ENCODE data around the gene MYL11. TPM values are rescaled to one million over a fixed set of nuclear protein-coding genes. Genes with fewer than 3 reads are reported as not detected.

The MYL11 gene
- polyA plus RNA-seq, 2 of the 4 experiments (the other 2 are of a cell fraction), result 0.46 TPM; not detected in 1

DNA sequence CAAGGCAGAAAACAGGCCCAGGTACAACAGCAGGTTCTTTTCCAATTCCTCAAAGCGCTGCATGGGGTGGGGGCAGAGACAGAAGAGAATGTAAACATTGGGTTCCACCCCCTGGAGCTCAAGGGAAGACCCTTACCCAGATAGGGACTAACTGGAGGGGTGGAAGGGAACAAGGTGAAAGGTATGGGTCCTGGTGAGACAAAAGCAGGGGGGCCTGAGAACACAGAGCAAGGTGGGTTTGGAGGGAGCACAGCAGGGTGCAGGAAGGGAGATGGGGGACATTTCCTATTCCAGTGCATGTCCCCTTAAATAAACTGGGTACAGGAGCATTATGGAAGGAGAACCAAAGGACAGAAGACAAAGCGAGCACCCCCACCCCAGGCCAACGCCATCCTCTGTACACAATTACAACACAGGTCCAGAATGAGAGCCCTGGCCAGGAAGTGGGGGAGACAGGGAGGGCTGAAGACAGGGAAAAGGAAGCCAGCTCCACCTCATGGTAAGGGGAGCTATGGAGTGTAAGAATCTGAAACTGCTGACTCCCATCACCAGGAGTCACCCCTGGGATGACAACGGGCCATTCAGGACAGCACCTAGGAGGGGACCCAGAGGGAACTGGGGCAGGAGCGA is 17.4 kb upstream of the MYL11 start:
- Histone ChIP-seq H3K27ac (peak overlapping the region in 1 of 2 experiments; percentile 96; a peak in 3 of 6 replicates), H3K4me1 (peaks cover 40% of the 10 kb centered on the region), H3K9me3 (no peaks in the 10 kb centered on the region), H3K4me2 (peak overlapping the region; percentile 72), H3K4me3 (no peak overlapping the region)
- ChIA-PET POLR2A (interaction anchor here (0.6 to 2.3 kb wide), 2 partner anchors 14 to 292 kb away, joined by 3 to 8 read pairs; partner anchors contain the start of gene ALDOA), CTCF (interaction anchor here (1.2 to 2.7 kb wide), 5 partner anchors 10 to 52 kb away, joined by 4 to 10 read pairs (median 6); no protein-coding TSS in a partner anchor)
- DNase-seq (ENCODE audit: low read depth in 1 of 2, low spot score in 1 of 2) (no peak), FAIRE-seq (no peak), ATAC-seq (no peak)
- TF ChIP-seq ZSCAN20 (CRISPR knock-in tag; IDR thresholded peaks at IDR 0.05), result no peak
- no peak for TF ChIP-seq KDM5A (IDR thresholded peaks at IDR 0.05)
- TF ChIP-seq TP53 (CRISPR knock-in tag; IDR thresholded peaks at IDR 0.05), result no peak
- no peak for TF ChIP-seq HOXA7 (CRISPR knock-in tag; IDR thresholded peaks at IDR 0.05)
- TF ChIP-seq, protein P1, sequence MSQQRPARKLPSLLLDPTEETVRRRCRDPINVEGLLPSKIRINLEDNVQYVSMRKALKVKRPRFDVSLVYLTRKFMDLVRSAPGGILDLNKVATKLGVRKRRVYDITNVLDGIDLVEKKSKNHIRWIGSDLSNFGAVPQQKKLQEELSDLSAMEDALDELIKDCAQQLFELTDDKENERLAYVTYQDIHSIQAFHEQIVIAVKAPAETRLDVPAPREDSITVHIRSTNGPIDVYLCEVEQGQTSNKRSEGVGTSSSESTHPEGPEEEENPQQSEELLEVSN (IDR thresholded peaks at IDR 0.05; ENCODE audit: borderline replicate concordance, low read depth), result no peak
- TF ChIP-seq, protein P2, sequence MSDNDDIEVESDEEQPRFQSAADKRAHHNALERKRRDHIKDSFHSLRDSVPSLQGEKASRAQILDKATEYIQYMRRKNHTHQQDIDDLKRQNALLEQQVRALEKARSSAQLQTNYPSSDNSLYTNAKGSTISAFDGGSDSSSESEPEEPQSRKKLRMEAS (IDR thresholded peaks at IDR 0.05), result no peak
- 61% methylated on average over 5 of the region's 5 CpGs for WGBS (ENCODE audit: missing lambda C conversion rate)

DNA sequence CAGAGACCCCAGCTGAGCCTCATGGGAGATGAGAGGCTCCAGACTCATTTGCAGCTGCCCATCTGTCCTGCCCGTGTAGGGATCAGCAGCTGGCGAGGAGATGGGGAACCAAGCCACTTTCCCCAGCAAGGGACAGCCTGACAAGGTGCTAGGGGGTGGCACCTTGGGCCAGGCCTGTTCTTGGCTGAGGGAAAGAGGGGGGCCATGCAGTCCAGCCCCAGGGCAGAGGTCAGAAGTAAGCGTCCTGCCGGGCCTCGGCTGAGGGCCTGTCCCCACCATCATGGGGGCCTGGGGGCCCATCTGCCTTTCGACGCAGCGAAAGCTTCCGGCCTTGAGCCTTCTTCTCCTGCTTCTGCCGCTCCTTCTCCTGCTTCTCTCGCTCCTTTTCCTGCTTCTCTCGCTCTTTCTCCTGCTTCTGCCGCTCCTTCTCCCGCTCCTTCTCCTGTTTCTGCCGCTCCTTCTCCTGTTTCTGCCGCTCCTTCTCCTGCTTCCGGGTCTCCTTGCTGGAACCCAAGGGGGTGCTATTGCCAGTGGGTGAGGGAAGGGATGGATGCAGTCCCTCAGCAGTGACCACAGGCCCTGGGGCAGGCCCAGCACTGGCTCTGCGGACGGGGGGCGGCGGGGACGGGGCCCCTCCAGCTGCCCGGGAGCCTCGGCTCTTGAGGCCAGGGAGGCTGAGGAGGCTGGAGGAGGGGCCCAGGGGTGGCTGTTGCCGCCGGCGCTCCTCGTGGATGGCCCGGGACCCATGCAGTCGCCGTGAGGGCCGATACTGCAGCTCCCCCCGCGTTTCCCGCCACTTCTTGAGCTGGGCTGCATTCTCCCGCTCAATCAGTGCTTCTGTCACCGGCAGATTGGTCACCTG is 16.7 kb upstream of the MYL11 start:
- TF ChIP-seq FOXS1 (CRISPR knock-in tag; IDR thresholded peaks at IDR 0.05) (no peak), ESRRA (IDR thresholded peaks at IDR 0.05; ENCODE audit: borderline replicate concordance, low read length) (no peak), ZC3H11A (IDR thresholded peaks at IDR 0.05) (no peak), MAZ (IDR thresholded peaks at IDR 0.05; ENCODE audit: borderline replicate concordance, low read depth, low read length) (no peak), ZFP36 (IDR thresholded peaks at IDR 0.05; ENCODE audit: borderline replicate concordance, partially characterized antibody) (no peak), HOXB5 (CRISPR knock-in tag; IDR thresholded peaks at IDR 0.05) (no peak), SREBF2 (IDR thresholded peaks at IDR 0.05) (no peak), ZNF302 (CRISPR knock-in tag; IDR thresholded peaks at IDR 0.05) (no peak), CBX8 (IDR thresholded peaks at IDR 0.05) (no peak), HDAC2 (IDR thresholded peaks at IDR 0.05) (no peak), CBX2 (IDR thresholded peaks at IDR 0.05; ENCODE audit: borderline replicate concordance, low read depth) (no peak), SMC3 (IDR thresholded peaks at IDR 0.05) (no peak), RNF2 (IDR thresholded peaks at IDR 0.05; ENCODE audit: borderline replicate concordance, low read depth) (no peak)
- TF ChIP-seq, protein P2 (IDR thresholded peaks at IDR 0.05), result no peak
- no peak for FAIRE-seq

DNA sequence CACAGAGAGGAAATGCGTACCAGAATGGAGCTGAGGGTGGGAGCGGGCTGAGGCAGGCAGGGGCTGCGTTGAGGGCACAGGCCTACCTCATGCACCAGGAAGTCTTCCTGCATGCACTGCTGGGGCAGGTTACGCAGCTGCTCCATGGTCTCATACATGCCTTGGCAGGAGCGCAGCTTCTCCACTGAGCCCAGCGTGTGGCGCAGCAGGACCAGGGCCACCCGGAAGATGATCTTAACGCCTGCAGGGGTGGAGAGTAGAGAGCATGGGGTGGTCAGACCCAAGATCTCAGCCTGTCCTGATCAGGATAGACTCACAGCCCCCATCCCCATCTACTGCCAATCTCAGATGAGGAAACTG is 16.0 kb upstream of the MYL11 start:
- ATAC-seq (no peak), DNase-seq (ENCODE audit: low read depth in 1 of 2, low spot score in 1 of 2) (no peak), FAIRE-seq (no peak)
- Histone ChIP-seq H3K27ac (no peak overlapping the region), H3K9me3 (no peaks in the 10 kb centered on the region), H3K4me3 (no peak overlapping the region), H3K4me1 (peaks cover 26% of the 10 kb centered on the region), H3K4me2 (no peak overlapping the region)
- POLR2A ChIA-PET, result interaction anchor here (0.8 to 2.3 kb wide), 2 partner anchors 13 to 36 kb away, joined by 3 to 8 read pairs; partner anchors contain the start of gene ZNF48
- CTCF ChIA-PET, result interaction anchor here (0.9 kb wide), 1 partner anchor 14 kb away, joined by 3 read pairs; no protein-coding TSS in a partner anchor
- no peak for TF ChIP-seq TP53 (CRISPR knock-in tag; IDR thresholded peaks at IDR 0.05)
- WGBS (ENCODE audit: missing lambda C conversion rate), result 90% methylated on average over 9 of the region's 9 CpGs

More for the DNA sequence above, 16.7 kb upstream of the MYL11 start:
- peak overlapping the region in 1 of 2 experiments; percentile 96; a peak in 3 of 6 replicates for H3K27ac ChIP-seq
- 89% methylated on average over 28 of the region's 37 CpGs for WGBS (ENCODE audit: missing lambda C conversion rate)
- ATAC-seq, result no peak
- H3K9me3 ChIP-seq, result no peaks in the 10 kb centered on the region
- ChIA-PET POLR2A (interaction anchor here (0.8 to 2.3 kb wide), 2 partner anchors 13 to 37 kb away, joined by 3 to 8 read pairs; partner anchors contain the start of gene ZNF48), CTCF (interaction anchor here (0.5 to 2.7 kb wide), 6 partner anchors 9 to 306 kb away, joined by 3 to 10 read pairs (median 5); no protein-coding TSS in a partner anchor)
- DNase-seq (ENCODE audit: low read depth in 1 of 2, low spot score in 1 of 2), result no peak
- no peak overlapping the region for H3K4me3 ChIP-seq
- peaks cover 32% of the 10 kb centered on the region for H3K4me1 ChIP-seq
- no peak overlapping the region; the same call in 2 of the 3 replicates for H3K4me2 ChIP-seq
